WTC11 (cell line): ENCODE data around the gene FOXD1. TPM values are rescaled to one million over a fixed set of nuclear protein-coding genes. Genes with fewer than 3 reads are reported as not detected.

Experiments used
- ATAC-seq: fragments of 200-7000 bp; cut with Tn5 transposase; 2 replicates; pipeline ENCODE4 v1.10.0; 2021; ENCODE audit warnings: mild to moderate bottlenecking, moderate library complexity
- CTCF ChIA-PET: fragments of 300-600 bp; sonication (Branson Sonifier 250); formaldehyde crosslinking; loops from one replicate; lab custom pipeline; 2021; ENCODE audit warnings: antibody characterized with exemption; lab: Charles Lee
- POLR2A ChIA-PET: fragments of 350-600 bp; sonication (Branson Sonifier 250); formaldehyde crosslinking; loops from one replicate; lab custom pipeline; 2021; ENCODE audit warnings: antibody characterized with exemption; lab: Charles Lee
- DNase-seq: peaks from one replicate; pipeline ENCODE4 v3.0.0; 2021; ENCODE audit warnings: low spot score
- H3K27ac Mint-ChIP-seq: 2 replicates; pipeline ENCODE4 v1.8.0; 2021; ENCODE audit warnings: mixed read lengths
- H3K27me3 Mint-ChIP-seq: 2 replicates; pipeline ENCODE4 v1.8.0; 2021; ENCODE audit warnings: low read depth, mild to moderate bottlenecking, moderate library complexity, mixed read lengths
- H3K36me3 Mint-ChIP-seq: 2 replicates; pipeline ENCODE4 v1.8.0; 2021; ENCODE audit warnings: mixed read lengths
- H3K4me1 Mint-ChIP-seq: 2 replicates; pipeline ENCODE4 v1.8.0; 2022; ENCODE audit warnings: mixed read lengths
- H3K4me3 Mint-ChIP-seq: 2 replicates; pipeline ENCODE4 v1.8.0; 2021; ENCODE audit warnings: mild to moderate bottlenecking, moderate library complexity, mixed read lengths
- H3K9me3 Mint-ChIP-seq: 2 replicates; pipeline ENCODE4 v1.8.0; 2021; ENCODE audit warnings: mixed read lengths
- CREB1 ChIP-seq: sonication (generic); formaldehyde crosslinking; IDR thresholded peaks from 2 replicates; pipeline ENCODE4 v1.8.0; 2023; ENCODE audit warnings: mild to moderate bottlenecking, missing genetic modification reagents
- IRF2 ChIP-seq: sonication (generic); formaldehyde crosslinking; IDR thresholded peaks from 2 replicates; pipeline ENCODE4 v1.8.0; 2022; ENCODE audit warnings: low read depth, missing genetic modification reagents, borderline replicate concordance
- NFYB ChIP-seq: sonication (generic); formaldehyde crosslinking; conservative IDR thresholded peaks from 2 replicates; pipeline ENCODE4 v1.8.0; 2022; ENCODE audit warnings: low read depth, missing genetic modification reagents
- ZNF416 ChIP-seq: fragments of 250-450 bp; sonication (Bioruptor Pico); IDR thresholded peaks from 2 replicates; pipeline ENCODE4 v1.9.0; 2021; ENCODE audit warnings: mild to moderate bottlenecking, inconsistent platforms
- total RNA-seq: library from RNA; stranded (reverse); gene quantifications from 3 replicates; pipeline ENCODE4 v1.2.3, GENCODE V29; 2021
- TF ChIP-seq, protein P1 (sequence below): sonication (generic); formaldehyde crosslinking; IDR thresholded peaks from 2 replicates; pipeline ENCODE4 v1.8.0; 2022; ENCODE audit warnings: missing genetic modification reagents
- TF ChIP-seq, protein P2 (sequence below): sonication (generic); formaldehyde crosslinking; IDR thresholded peaks from 2 replicates; pipeline ENCODE4 v1.8.0; 2023; ENCODE audit warnings: missing genetic modification reagents
- TF ChIP-seq, protein P3 (sequence below): sonication (generic); formaldehyde crosslinking; IDR thresholded peaks from 2 replicates; pipeline ENCODE4 v1.8.1; 2023; ENCODE audit warnings: mild to moderate bottlenecking, missing genetic modification reagents, moderate library complexity
- TF ChIP-seq, protein P4 (sequence below): sonication (generic); formaldehyde crosslinking; IDR thresholded peaks from 2 replicates; pipeline ENCODE4 v1.8.0; 2022; ENCODE audit warnings: mild to moderate bottlenecking, missing genetic modification reagents
- TF ChIP-seq, protein P5 (sequence below): sonication (generic); formaldehyde crosslinking; IDR thresholded peaks from 2 replicates; pipeline ENCODE4 v1.8.0; 2022; ENCODE audit warnings: mild to moderate bottlenecking, missing genetic modification reagents
- TF ChIP-seq, protein P6 (sequence below): sonication (generic); formaldehyde crosslinking; conservative IDR thresholded peaks from 2 replicates; pipeline ENCODE4 v1.8.1; 2023; ENCODE audit warnings: mild to moderate bottlenecking, low read depth, missing genetic modification reagents, moderate library complexity
- TF ChIP-seq, protein P7 (sequence below): sonication (generic); formaldehyde crosslinking; IDR thresholded peaks from 2 replicates; pipeline ENCODE4 v1.8.1; 2023; ENCODE audit warnings: mild to moderate bottlenecking, missing genetic modification reagents
- TF ChIP-seq, protein P8 (sequence below): fragments of 250-450 bp; sonication (Bioruptor Pico); conservative IDR thresholded peaks from 2 replicates; pipeline ENCODE4 v1.9.0; 2021; ENCODE audit warnings: mild to moderate bottlenecking
- TF ChIP-seq, protein P9 (sequence below): sonication (generic); formaldehyde crosslinking; IDR thresholded peaks from 2 replicates; pipeline ENCODE4 v1.8.1; 2022; ENCODE audit warnings: low read depth, missing genetic modification reagents, borderline replicate concordance

Gene FOXD1
- total RNA-seq, 1 experiment from 2014 or later = 10.3 TPM

DNA sequence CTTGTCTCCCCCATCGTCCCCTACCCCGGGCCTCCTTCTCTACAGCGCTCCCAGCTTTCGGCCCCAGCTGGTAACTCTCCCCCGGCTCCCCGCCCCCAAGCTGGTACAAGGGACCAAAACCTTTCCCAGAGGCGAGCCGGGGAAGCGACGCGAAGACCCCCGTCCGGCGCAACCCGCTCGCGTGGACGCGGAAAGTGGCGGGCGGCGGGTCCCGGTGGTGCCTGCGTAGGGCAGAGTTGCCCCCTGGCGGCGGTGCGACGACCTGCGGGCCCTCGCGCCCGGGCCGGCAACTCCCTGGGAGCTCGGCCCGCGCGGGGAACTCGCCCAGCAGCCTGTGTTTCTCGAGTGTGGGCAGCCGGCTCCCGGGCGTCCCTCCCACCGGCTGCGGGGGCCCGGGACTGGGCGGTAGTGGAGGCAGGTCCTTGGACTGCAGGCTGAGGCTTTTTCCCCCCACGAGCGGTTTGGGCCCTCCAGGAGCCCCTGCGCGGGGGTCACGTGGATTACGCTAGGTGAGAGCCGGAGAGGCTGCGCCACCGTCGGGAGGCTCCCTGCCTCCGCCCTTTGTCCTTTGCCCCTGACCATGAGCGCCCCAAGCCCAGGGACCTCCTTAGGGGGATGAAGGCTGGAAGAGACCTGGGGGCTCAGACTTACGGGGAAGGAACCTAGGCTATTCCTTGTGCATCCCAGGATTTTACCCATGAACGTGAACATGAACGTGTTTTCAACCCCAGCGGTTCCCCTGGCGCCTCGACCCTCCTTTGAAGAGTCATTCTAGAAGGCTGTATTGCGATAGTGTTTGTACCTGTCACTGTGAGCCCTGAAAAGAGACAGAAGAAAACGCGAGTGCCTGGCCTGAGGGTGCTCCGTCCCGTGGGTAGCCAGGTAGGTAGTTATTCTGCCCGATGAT, 2.9 kb upstream of the FOXD1 start (continued):
- TF ChIP-seq, protein P1, sequence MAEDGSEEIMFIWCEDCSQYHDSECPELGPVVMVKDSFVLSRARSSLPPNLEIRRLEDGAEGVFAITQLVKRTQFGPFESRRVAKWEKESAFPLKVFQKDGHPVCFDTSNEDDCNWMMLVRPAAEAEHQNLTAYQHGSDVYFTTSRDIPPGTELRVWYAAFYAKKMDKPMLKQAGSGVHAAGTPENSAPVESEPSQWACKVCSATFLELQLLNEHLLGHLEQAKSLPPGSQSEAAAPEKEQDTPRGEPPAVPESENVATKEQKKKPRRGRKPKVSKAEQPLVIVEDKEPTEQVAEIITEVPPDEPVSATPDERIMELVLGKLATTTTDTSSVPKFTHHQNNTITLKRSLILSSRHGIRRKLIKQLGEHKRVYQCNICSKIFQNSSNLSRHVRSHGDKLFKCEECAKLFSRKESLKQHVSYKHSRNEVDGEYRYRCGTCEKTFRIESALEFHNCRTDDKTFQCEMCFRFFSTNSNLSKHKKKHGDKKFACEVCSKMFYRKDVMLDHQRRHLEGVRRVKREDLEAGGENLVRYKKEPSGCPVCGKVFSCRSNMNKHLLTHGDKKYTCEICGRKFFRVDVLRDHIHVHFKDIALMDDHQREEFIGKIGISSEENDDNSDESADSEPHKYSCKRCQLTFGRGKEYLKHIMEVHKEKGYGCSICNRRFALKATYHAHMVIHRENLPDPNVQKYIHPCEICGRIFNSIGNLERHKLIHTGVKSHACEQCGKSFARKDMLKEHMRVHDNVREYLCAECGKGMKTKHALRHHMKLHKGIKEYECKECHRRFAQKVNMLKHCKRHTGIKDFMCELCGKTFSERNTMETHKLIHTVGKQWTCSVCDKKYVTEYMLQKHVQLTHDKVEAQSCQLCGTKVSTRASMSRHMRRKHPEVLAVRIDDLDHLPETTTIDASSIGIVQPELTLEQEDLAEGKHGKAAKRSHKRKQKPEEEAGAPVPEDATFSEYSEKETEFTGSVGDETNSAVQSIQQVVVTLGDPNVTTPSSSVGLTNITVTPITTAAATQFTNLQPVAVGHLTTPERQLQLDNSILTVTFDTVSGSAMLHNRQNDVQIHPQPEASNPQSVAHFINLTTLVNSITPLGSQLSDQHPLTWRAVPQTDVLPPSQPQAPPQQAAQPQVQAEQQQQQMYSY (CRISPR knock-in tag) = no peak
- TF ChIP-seq NFYB (CRISPR knock-in tag) (no peak), CREB1 (no peak)
- TF ChIP-seq, protein P2, sequence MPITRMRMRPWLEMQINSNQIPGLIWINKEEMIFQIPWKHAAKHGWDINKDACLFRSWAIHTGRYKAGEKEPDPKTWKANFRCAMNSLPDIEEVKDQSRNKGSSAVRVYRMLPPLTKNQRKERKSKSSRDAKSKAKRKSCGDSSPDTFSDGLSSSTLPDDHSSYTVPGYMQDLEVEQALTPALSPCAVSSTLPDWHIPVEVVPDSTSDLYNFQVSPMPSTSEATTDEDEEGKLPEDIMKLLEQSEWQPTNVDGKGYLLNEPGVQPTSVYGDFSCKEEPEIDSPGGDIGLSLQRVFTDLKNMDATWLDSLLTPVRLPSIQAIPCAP = no peak
- TF ChIP-seq, protein P3, sequence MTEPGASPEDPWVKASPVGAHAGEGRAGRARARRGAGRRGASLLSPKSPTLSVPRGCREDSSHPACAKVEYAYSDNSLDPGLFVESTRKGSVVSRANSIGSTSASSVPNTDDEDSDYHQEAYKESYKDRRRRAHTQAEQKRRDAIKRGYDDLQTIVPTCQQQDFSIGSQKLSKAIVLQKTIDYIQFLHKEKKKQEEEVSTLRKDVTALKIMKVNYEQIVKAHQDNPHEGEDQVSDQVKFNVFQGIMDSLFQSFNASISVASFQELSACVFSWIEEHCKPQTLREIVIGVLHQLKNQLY = no peak

DNA sequence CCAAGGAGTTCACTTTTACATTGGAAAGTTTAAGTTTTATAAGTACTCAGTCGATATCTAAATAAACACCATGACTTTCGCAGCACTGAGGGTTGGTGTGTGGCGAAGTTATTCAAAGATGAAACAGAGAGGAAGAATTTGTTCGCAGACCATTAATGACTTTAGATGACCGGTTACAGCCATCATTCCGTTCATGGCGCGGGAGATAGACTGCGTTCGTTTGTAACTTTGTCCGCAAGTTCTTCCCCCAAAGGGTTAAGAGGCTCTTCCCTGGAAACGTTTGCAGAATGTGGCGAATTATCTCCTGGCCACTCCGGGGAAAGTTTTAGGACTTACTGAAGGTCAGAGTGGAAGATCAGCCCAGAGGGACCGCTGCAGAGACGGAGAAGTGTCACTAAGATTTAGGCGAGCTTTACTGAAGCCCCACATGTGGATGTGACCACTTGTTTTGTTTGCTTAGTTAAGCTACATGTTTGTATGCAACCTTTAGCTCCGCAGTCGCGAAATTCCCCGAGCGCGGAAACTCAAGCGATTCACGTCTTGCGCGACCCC, 2.2 kb upstream of the FOXD1 start:
- POLR2A ChIA-PET = interaction anchor here (0.6 kb wide), 1 partner anchor 31 kb away, joined by 3 read pairs; no protein-coding TSS in a partner anchor
- Mint-ChIP-seq H3K27ac (no peak overlapping the region), H3K4me1 (peaks cover 38% of the 10 kb centered on the region), H3K9me3 (no peaks in the 10 kb centered on the region), H3K27me3 (peaks cover 80% of the 10 kb centered on the region), H3K4me3 (peak overlapping the region; percentile 78), H3K36me3 (no peaks in the 10 kb centered on the region)
- CTCF ChIA-PET = interaction anchor here (0.6 to 4.4 kb wide), 34 partner anchors 9 to 632 kb away, joined by 3 to 38 read pairs (median 6); partner anchors contain the start of gene BTF3
- ATAC-seq (no peak), DNase-seq (no peak)
- TF ChIP-seq, protein P4, sequence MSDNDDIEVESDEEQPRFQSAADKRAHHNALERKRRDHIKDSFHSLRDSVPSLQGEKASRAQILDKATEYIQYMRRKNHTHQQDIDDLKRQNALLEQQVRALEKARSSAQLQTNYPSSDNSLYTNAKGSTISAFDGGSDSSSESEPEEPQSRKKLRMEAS (CRISPR knock-in tag) = no peak
- TF ChIP-seq IRF2 (CRISPR knock-in tag) (no peak), ZNF416 (no peak)
- TF ChIP-seq, protein P3 = no peak
- TF ChIP-seq, protein P5, sequence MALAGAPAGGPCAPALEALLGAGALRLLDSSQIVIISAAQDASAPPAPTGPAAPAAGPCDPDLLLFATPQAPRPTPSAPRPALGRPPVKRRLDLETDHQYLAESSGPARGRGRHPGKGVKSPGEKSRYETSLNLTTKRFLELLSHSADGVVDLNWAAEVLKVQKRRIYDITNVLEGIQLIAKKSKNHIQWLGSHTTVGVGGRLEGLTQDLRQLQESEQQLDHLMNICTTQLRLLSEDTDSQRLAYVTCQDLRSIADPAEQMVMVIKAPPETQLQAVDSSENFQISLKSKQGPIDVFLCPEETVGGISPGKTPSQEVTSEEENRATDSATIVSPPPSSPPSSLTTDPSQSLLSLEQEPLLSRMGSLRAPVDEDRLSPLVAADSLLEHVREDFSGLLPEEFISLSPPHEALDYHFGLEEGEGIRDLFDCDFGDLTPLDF (CRISPR knock-in tag) = no peak
- TF ChIP-seq, protein P6, sequence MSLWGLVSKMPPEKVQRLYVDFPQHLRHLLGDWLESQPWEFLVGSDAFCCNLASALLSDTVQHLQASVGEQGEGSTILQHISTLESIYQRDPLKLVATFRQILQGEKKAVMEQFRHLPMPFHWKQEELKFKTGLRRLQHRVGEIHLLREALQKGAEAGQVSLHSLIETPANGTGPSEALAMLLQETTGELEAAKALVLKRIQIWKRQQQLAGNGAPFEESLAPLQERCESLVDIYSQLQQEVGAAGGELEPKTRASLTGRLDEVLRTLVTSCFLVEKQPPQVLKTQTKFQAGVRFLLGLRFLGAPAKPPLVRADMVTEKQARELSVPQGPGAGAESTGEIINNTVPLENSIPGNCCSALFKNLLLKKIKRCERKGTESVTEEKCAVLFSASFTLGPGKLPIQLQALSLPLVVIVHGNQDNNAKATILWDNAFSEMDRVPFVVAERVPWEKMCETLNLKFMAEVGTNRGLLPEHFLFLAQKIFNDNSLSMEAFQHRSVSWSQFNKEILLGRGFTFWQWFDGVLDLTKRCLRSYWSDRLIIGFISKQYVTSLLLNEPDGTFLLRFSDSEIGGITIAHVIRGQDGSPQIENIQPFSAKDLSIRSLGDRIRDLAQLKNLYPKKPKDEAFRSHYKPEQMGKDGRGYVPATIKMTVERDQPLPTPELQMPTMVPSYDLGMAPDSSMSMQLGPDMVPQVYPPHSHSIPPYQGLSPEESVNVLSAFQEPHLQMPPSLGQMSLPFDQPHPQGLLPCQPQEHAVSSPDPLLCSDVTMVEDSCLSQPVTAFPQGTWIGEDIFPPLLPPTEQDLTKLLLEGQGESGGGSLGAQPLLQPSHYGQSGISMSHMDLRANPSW (CRISPR knock-in tag) = no peak
- TF ChIP-seq, protein P7, sequence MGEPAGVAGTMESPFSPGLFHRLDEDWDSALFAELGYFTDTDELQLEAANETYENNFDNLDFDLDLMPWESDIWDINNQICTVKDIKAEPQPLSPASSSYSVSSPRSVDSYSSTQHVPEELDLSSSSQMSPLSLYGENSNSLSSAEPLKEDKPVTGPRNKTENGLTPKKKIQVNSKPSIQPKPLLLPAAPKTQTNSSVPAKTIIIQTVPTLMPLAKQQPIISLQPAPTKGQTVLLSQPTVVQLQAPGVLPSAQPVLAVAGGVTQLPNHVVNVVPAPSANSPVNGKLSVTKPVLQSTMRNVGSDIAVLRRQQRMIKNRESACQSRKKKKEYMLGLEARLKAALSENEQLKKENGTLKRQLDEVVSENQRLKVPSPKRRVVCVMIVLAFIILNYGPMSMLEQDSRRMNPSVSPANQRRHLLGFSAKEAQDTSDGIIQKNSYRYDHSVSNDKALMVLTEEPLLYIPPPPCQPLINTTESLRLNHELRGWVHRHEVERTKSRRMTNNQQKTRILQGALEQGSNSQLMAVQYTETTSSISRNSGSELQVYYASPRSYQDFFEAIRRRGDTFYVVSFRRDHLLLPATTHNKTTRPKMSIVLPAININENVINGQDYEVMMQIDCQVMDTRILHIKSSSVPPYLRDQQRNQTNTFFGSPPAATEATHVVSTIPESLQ = no peak
- TF ChIP-seq, protein P8, sequence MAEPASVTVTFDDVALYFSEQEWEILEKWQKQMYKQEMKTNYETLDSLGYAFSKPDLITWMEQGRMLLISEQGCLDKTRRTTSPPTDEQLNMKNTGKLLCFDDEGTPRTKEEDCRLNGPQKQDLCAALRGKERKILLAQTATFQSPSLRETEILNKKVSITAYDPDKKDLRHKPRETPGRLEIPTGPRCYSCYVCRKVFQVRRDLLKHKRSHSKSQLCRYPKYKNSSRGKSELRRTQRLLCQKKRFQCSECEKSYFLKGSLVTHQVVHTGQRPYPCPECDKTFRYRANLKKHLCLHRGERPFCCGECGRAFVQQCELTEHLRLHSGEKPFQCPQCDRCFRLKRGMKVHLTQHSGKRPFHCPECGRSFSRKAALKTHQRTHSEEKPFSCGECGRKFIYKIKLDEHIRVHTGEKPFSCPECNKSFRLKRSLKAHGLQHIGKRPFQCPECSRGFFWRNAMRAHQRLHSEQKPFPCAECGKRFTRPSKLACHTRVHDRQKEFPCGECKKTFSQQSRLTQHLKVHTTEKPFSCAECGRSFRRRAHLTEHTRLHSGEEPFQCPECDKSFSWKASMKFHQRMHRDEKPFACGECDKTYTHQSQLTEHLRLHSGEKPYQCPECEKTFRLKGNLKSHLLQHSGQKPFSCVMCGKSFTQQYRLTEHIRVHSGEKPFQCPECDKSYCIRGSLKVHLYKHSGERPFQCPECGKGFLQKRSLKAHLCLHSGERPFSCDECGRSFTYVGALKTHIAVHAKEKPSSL (CRISPR knock-in tag) = no peak
- TF ChIP-seq, protein P9, sequence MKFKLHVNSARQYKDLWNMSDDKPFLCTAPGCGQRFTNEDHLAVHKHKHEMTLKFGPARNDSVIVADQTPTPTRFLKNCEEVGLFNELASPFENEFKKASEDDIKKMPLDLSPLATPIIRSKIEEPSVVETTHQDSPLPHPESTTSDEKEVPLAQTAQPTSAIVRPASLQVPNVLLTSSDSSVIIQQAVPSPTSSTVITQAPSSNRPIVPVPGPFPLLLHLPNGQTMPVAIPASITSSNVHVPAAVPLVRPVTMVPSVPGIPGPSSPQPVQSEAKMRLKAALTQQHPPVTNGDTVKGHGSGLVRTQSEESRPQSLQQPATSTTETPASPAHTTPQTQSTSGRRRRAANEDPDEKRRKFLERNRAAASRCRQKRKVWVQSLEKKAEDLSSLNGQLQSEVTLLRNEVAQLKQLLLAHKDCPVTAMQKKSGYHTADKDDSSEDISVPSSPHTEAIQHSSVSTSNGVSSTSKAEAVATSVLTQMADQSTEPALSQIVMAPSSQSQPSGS = no peak
